Stimulated activated CD8-positive, alpha-beta memory T cell treated with anti-CD3 and anti-CD28 coated beads, Interleukin-7, amount 100 ng/mL, for 1 hour (primary cell): Measurements from ENCODE around the gene ARHGAP23.
"Not testable (repeated sequence)": the region's sequence is repeated elsewhere in the genome, so short reads cannot be mapped to it uniquely, and the experiment has no call there.

Experiments
- DNase-seq, 2 donors: peaks; one replicate each; pipeline ENCODE4 v3.0.0-alpha.2; 2020; ENCODE audit warnings: low read depth in 2 of 2

The ARHGAP23 gene

GRCh38 chr17:38510421-38511149 is 82.3 kb downstream of the ARHGAP23 start:
- DNase-seq: no peak

- no peak for DNase-seq
Observed at GRCh38 chr17:38511150-38512108, 83.2 kb downstream of the ARHGAP23 start.

- DNase-seq: no peak
Observed at GRCh38 chr17:38512473-38513058, 84.3 kb downstream of the ARHGAP23 start.

GRCh38 chr17:38526526-38526925 is 98.3 kb downstream of the ARHGAP23 start:
- not testable (repeated sequence) for DNase-seq

- DNase-seq: not testable (repeated sequence)
Observed at GRCh38 chr17:38528141-38528540, 99.9 kb downstream of the ARHGAP23 start.

GRCh38 chr17:38530856-38531255 is 102.6 kb downstream of the ARHGAP23 start:
- DNase-seq: not testable (repeated sequence)

GRCh38 chr17:38531761-38532160 is 103.5 kb downstream of the ARHGAP23 start:
- not testable (repeated sequence) for DNase-seq

- DNase-seq: no peak
Observed at GRCh38 chr17:38532451-38532850, 104.2 kb downstream of the ARHGAP23 start.

GRCh38 chr17:38533241-38533640 is 105.0 kb downstream of the ARHGAP23 start:
- no peak for DNase-seq

- DNase-seq: no peak
Observed at GRCh38 chr17:38533866-38534497, 105.7 kb downstream of the ARHGAP23 start.

- no peak for DNase-seq
Observed at GRCh38 chr17:38534498-38534885, 106.2 kb downstream of the ARHGAP23 start.

- no peak for DNase-seq
Observed at GRCh38 chr17:38535886-38536285, 107.6 kb downstream of the ARHGAP23 start.

- DNase-seq: no peak
Observed at GRCh38 chr17:38536661-38537060, 108.4 kb downstream of the ARHGAP23 start.

GRCh38 chr17:38538906-38539305 is 110.6 kb downstream of the ARHGAP23 start:
- no peak for DNase-seq

GRCh38 chr17:38539386-38539785 is 111.1 kb downstream of the ARHGAP23 start:
- DNase-seq: no peak

- no peak for DNase-seq
Observed at GRCh38 chr17:38540514-38541045, 112.3 kb downstream of the ARHGAP23 start.

- DNase-seq: no peak
Observed at GRCh38 chr17:38541281-38541680, 113.0 kb downstream of the ARHGAP23 start.

GRCh38 chr17:38542286-38542685 is 114.0 kb downstream of the ARHGAP23 start:
- DNase-seq: no peak

GRCh38 chr17:38543403-38544174 is 115.3 kb downstream of the ARHGAP23 start:
- DNase-seq: no peak

GRCh38 chr17:38544175-38544838 is 116.0 kb downstream of the ARHGAP23 start:
- DNase-seq: no peak
